ENCODE data around the gene CSTA. TPM values are rescaled to one million over a fixed set of nuclear protein-coding genes. Genes with fewer than 3 reads are reported as not detected.
A peak's percentile ranks its signal among the peaks of the same experiment; 100 is the strongest.
"Not testable (repeated sequence)": the region's sequence is repeated elsewhere in the genome, so short reads cannot be mapped to it uniquely, and the experiment has no call there.

The CSTA gene
- total and polyA plus RNA-seq, 4 donors: 6.5 to 52.5 (median 31.4) TPM

DNA sequence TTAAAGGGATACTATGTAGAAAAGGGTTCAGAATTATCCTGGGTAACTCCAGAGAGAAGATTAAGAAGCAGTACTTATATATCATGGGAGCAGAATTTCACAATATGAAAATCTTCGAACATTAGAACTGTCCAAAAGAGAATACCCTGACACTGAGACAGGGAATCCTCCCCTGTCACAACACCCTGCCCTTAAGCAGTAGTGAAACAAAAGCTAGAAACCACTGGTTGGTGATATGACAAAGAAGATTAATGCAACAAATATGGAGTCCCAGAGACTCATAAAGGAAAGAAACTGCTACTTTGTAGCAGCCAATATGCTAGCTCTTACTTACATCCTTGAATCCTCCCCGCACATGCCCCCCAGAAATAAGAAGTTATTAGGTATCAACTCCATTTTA is 39.4 kb downstream of the CSTA start:
- no peak overlapping the region for H3K27ac ChIP-seq (ENCODE audit: low read depth in 1 of 2, low read length in 1 of 2)

DNA sequence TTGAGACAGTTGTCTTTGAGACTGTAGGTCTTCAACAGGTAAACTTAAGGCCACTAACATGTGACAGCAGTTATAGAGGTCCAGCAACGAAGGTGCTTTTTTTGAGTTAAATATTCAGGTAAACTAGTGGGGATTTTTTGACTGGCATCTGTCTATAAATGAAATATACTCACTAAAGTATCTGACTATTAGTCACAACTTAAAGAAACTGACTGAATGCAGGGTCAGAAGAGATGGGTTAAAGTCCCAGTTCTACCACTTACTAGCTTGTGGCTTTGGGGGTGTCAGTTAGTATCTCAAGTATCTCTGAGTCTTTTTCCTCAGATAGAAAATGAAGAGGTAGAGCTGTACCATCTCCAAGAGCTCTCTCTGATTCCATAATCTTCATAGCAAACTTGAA is 40.0 kb downstream of the CSTA start:
- Histone ChIP-seq H3K27me3 (ENCODE audit: control insufficient read depth in 3 of 3, insufficient read depth in 3 of 3, low read length in 2 of 3) (no peaks in the 10 kb centered on the region), H3K9me3 (ENCODE audit: control insufficient read depth in 4 of 4, insufficient read depth in 3 of 4, low read length in 3 of 4) (no peaks in the 10 kb centered on the region), H3K9ac (ENCODE audit: insufficient read depth in 1 of 2, low read length in 2 of 2) (no peak overlapping the region), H3K4me3 (no peak overlapping the region), H3K36me3 (ENCODE audit: control insufficient read depth in 4 of 4, insufficient read depth in 4 of 4, low read length in 4 of 4) (peaks cover 7 to 26% (median 16%) of the 10 kb centered on the region in 4 donors), H3K4me1 (ENCODE audit: control insufficient read depth in 5 of 5, insufficient read depth in 5 of 5, low read length in 5 of 5) (no peaks in the 10 kb centered on the region), H3K27ac (ENCODE audit: low read depth in 1 of 2, low read length in 1 of 2) (no peak overlapping the region)
- TF ChIP-seq, protein P1, sequence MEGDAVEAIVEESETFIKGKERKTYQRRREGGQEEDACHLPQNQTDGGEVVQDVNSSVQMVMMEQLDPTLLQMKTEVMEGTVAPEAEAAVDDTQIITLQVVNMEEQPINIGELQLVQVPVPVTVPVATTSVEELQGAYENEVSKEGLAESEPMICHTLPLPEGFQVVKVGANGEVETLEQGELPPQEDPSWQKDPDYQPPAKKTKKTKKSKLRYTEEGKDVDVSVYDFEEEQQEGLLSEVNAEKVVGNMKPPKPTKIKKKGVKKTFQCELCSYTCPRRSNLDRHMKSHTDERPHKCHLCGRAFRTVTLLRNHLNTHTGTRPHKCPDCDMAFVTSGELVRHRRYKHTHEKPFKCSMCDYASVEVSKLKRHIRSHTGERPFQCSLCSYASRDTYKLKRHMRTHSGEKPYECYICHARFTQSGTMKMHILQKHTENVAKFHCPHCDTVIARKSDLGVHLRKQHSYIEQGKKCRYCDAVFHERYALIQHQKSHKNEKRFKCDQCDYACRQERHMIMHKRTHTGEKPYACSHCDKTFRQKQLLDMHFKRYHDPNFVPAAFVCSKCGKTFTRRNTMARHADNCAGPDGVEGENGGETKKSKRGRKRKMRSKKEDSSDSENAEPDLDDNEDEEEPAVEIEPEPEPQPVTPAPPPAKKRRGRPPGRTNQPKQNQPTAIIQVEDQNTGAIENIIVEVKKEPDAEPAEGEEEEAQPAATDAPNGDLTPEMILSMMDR (IDR thresholded peaks at IDR 0.05; ENCODE audit: control extremely low read depth, extremely low read depth): no peak
- DNase-seq: no peak
- ATAC-seq (ENCODE audit: insufficient read depth, low FRiP score): no peak
- WGBS, 2 donors: 87 to 95% methylated on average over 1 of the region's 1 CpG

More for the DNA sequence above, 39.4 kb downstream of the CSTA start:
- no peaks in the 10 kb centered on the region for H3K9me3 ChIP-seq (ENCODE audit: control insufficient read depth in 4 of 4, insufficient read depth in 3 of 4, low read length in 3 of 4)
- H3K4me3 ChIP-seq: no peak overlapping the region
- TF ChIP-seq, protein P1 (IDR thresholded peaks at IDR 0.05; ENCODE audit: control extremely low read depth, extremely low read depth): no peak
- no peak overlapping the region for H3K9ac ChIP-seq (ENCODE audit: insufficient read depth in 1 of 2, low read length in 2 of 2)
- H3K27me3 ChIP-seq (ENCODE audit: control insufficient read depth in 3 of 3, insufficient read depth in 3 of 3, low read length in 2 of 3): no peaks in the 10 kb centered on the region
- H3K4me1 ChIP-seq (ENCODE audit: control insufficient read depth in 5 of 5, insufficient read depth in 5 of 5, low read length in 5 of 5): no peaks in the 10 kb centered on the region
- no peak for ATAC-seq (ENCODE audit: insufficient read depth, low FRiP score)
- DNase-seq: no peak
- peaks cover 7 to 26% (median 15%) of the 10 kb centered on the region in 4 donors for H3K36me3 ChIP-seq (ENCODE audit: control insufficient read depth in 4 of 4, insufficient read depth in 4 of 4, low read length in 4 of 4)
- 67 to 96% methylated on average over 2 of the region's 2 CpGs for WGBS, 2 donors

DNA sequence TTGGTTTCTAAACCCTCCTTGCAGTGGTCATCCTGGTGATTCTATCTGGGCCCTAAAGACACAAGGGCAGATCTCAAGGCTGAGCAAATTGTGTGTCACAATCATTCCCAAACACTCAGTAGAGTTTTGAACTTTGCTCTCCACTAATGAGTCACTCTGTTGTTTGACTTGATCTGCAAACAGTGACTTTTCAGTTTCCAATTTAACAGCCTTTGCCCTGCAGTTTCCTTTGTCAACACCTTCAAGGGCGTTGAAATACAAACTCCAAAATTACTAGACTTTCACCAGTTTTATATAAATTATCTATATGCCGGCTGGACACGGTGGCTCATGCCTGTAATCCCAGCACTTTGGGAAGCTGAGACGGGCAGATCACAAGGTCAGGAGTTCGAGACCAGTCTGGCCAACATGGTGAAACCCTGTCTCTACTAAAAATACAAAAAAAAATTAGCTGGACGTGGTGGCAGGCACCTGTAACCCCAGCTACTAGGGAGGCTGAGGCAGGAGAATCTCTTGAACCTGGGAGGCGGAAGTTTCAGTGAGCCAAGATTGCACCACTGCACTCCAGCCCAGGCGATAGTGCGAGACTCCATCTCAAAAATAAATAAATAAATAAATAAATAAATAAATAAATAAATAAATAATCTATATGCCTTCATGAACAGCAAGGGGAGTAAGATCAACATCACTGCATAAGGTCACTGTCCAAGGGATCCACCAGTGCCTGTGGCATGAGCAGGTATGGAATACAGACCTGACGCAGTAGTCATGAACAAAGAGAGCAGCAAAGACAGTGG is 40.7 kb downstream of the CSTA start:
- not testable (repeated sequence) for DNase-seq; H3K4me3 ChIP-seq; H3K27ac ChIP-seq (ENCODE audit: low read depth in 1 of 2, low read length in 1 of 2); H3K9me3 ChIP-seq (ENCODE audit: control insufficient read depth in 4 of 4, insufficient read depth in 3 of 4, low read length in 3 of 4); H3K4me1 ChIP-seq (ENCODE audit: control insufficient read depth in 5 of 5, insufficient read depth in 5 of 5, low read length in 5 of 5); H3K27me3 ChIP-seq (ENCODE audit: control insufficient read depth in 3 of 3, insufficient read depth in 3 of 3, low read length in 2 of 3); H3K9ac ChIP-seq (ENCODE audit: insufficient read depth in 1 of 2, low read length in 2 of 2)
- peak; percentile 83 for ATAC-seq (ENCODE audit: insufficient read depth, low FRiP score)
- 87 to 95% methylated on average over 10 of the region's 10 CpGs for WGBS, 2 donors
- peaks cover 7 to 26% (median 17%) of the 10 kb centered on the region in 4 donors for H3K36me3 ChIP-seq (ENCODE audit: control insufficient read depth in 4 of 4, insufficient read depth in 4 of 4, low read length in 4 of 4)

DNA sequence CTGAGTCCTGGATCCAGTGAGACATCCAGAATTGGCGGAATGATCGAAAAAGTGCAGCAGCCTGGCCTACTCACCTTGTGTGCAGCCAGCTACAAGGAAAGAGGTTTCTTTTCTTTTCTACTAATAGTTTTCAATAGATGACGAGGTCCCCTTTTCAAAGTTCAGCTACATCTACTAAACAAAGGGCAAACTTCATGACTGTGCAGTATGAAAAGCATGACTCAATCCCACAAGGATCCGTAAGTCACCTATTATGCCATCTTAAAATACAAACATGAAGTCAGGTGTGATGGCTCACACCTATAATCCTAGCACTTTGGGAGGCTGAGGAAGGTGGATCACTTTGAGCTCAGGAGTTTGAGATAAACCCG is 41.3 kb downstream of the CSTA start:
- TF ChIP-seq, protein P1 (IDR thresholded peaks at IDR 0.05; ENCODE audit: control extremely low read depth, extremely low read depth): no peak
- Histone ChIP-seq H3K9me3 (ENCODE audit: control insufficient read depth in 4 of 4, insufficient read depth in 3 of 4, low read length in 3 of 4) (no peaks in the 10 kb centered on the region), H3K27ac (ENCODE audit: low read depth in 1 of 2, low read length in 1 of 2) (no peak overlapping the region), H3K36me3 (ENCODE audit: control insufficient read depth in 4 of 4, insufficient read depth in 4 of 4, low read length in 4 of 4) (peaks cover 7 to 26% (median 17%) of the 10 kb centered on the region in 4 donors), H3K27me3 (ENCODE audit: control insufficient read depth in 3 of 3, insufficient read depth in 3 of 3, low read length in 2 of 3) (no peaks in the 10 kb centered on the region), H3K4me1 (ENCODE audit: control insufficient read depth in 5 of 5, insufficient read depth in 5 of 5, low read length in 5 of 5) (no peaks in the 10 kb centered on the region), H3K9ac (ENCODE audit: insufficient read depth in 1 of 2, low read length in 2 of 2) (no peak overlapping the region), H3K4me3 (no peak overlapping the region)
- no peak for ATAC-seq (ENCODE audit: insufficient read depth, low FRiP score)
- WGBS, 2 donors: 94 to 96% methylated on average over 5 of the region's 5 CpGs
- no peak for DNase-seq

Data from lung (tissue), 12 donors.